HG03469 (cell line): ENCODE measurements around the gene MAPRE2.

Experiments
- ATAC-seq: cut with Tn5 transposase; IDR thresholded peaks from one replicate; pipeline ENCODE4 v1.9.1; 2021; ENCODE audit warnings: mild to moderate bottlenecking, moderate library complexity, moderate number of reproducible peaks; ENCODE audit not compliant: unreplicated experiment

MAPRE2 gene

DNA sequence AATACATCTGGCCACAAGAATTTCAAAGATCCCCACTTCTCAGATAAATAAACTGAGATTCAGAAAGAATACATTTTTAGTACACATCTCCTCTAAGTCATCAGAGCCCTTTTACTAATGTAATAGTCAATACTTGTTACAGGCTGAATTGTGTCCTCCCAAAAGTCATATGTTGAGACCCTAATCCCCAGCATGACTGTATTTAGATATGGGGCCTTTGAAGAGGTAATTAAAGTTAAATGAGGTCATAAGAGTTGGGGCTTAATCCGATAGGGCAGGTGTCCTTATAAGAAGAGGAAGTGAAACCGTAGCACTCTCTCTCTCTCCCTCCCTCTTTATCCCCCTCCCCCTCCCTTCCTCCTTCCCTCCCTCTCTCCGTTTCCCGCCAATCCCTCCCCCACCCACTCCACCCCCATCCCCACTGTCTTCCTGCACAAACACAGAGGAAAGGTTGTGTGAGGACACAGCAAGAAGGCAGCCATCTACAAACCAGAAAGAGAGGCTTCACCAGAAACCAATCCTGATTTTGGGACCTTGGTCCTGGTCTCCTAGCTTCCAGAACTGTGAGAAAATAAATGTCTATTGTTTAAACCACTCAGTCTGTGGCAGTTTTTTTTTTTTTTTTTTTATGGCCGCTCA, 133.0 kb downstream of the MAPRE2 start:
- ATAC-seq: peak; percentile 75

DNA sequence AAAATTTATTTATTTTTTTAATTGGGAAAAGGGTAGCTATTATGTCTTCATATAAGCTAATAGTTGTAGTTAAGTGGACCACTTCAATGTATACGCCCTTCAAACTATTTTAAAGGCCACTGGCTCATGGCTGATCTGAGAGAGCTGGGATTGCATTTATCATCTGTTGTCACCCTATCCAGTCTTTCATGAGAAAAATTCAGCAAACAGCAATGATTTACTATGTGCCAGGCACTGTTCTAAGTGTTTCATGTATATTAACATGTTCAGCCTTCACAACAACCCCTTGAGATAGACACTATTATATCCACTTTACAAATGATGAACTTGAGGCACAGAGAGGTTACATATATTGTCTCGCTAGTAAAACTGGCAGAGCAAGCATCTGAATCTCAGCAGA, 133.5 kb downstream of the MAPRE2 start:
- ATAC-seq: no peak

DNA sequence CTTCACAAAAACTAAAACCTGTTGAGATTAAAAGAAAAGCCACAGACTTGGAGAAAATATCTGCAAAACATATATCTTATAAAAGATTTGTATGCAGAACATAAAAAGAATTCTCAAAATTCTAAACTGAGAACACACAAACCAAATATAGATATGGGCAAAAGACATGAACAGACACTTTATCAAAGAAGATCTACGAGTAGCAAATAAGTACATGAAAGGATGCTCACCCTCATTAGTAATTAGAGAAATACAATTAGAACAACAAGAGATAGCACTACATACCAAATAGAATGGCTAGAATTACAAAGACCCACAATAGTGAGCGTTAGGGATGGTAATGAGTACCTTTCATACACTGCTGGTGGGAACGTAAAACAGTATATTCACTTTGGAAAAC, 135.7 kb downstream of the MAPRE2 start:
- ATAC-seq: no peak

DNA sequence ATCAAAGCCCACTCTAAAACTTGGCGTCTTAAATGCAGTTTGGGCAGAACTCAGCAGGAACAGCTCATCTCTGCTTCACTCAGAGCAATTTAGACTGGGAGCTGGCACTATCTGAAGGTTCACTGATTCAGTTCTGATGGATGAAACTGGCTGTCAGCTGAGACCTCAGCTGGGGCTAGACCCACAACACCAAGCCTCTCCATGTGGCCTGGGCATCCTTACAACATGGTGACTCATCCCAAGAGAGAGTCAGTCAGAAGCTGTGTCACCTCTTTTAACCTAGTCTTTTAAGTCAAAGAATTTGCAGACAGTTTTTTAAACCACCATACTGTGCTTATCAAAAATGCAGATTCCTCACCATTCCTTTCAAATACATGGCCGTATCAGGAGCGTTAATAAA, 137.0 kb downstream of the MAPRE2 start:
- peak; percentile 49 for ATAC-seq

DNA sequence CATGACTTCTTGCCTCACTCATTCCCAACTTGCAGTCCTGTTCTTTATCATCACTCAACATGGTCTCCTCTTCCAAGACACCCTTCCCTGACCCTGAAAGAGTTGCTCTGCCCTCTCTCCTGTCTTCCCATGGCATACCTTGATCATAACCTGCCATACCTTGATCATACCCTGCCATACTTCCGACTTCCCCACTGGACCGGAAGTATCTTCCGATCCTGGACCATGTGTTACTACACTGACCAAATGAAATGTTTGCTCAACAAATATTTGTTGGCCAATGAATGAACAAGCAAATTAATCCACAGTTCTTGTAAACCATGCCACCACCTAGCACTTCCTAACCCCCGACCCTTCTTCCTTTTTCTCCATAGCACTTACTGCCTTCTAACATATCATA, 138.7 kb downstream of the MAPRE2 start:
- no peak for ATAC-seq

DNA sequence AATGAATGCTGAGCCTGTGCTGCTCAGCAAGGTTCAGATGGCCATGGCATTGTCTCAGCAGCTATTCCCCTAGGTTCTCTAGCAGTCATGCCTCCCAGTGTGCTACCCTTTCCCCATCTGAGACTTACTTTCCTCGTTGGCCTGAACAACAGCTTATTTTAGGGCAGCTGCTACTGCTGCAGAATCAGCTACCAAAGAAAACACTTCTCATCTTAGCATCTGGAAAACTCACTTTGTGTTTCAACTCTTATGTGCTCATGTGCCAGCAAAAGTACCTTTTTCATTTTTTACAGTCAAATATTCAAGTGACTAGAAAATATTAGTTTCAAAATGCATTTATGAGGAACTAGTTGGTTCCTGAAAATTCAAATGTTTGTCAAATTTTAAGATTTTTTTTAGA, 139.2 kb downstream of the MAPRE2 start:
- ATAC-seq: no peak

DNA sequence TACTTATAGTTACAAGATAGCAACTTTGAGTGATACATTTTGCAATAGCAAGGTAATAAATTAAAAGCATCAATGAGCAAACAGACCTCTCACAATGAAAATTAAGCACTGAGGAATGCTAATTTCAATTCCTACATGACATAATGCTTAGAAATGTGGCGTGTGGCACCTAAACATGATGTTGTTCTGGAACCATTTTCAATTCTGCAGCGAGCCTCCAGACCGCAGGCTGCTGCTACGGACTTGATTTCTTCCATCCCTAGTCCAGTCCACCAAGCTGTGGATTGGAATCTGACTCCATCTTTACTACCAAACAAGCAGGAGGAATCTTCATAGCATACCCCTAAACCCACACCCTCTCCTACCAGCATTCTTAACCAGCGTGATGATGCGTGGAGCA, 140.9 kb downstream of the MAPRE2 start:
- no peak for ATAC-seq

DNA sequence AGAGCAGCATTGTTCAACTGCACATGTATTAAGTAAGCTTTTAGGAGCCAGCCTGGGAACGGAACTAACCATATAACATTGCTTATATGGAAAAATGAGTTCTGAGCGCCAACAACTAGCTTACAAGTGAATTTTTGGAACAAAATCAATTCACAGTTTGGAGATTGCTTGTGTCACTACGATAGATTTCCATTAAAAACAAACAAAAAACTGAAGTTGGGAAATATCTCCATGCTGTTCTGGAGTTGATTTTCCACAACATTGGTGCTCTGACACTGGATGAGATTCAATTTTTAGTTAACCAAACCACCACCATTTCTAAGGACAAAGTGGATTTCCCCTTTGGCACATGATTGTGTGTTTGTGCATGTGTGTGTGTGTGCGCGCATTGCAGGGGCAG, 142.7 kb downstream of the MAPRE2 start:
- no peak for ATAC-seq

DNA sequence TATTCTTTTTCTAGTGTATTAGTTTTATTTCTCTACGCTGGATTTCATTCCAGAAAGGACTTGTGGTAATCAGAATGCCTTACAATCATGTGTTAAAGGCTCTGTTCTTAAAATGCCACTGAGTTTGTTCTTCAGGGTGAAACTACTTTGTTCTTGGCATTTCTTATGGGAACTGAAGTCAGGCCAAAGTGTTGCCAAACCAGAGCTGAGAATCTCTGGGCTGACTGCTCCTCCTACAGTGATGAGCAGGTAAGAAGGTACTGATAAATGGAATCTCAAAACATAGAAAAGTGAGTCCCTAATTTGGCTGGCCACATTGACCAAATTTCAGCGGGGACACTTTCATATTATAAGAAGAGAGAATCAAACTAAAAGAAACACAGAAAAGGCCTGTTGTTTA, 144.6 kb downstream of the MAPRE2 start:
- no peak for ATAC-seq

DNA sequence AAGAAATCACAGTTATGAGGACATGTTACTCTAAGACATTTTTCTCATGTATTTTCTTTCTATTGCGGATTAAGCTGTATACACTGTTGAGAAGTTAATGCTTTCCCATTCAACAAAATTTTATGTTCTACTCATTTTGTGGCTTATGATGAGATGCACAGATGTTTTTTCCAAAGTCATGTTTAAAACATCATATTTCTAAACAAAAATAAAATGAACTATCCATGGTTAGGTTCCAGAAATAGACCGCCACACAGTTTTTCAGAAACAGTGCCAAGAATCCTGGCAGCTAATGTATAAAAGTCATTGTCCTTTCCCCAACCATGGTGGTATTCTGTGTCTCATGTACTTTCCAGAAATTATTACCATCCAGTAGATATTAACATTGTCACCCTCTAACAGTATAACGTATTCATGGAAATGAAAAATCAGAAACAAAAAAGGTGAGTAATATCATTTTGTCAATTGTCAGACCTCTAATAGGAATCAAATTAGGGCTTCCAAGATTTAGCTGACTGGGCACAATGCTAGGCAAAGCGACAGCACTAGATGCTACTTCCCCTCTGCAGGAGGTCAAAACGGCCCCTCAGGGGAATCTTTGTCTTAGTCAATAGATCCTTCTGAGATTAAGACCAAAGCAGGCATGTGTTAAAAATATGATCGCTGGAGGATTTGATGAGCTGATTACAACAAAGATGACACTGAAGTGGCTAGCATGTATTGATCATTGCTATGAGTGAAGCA, 145.2 kb downstream of the MAPRE2 start:
- ATAC-seq: no peak

DNA sequence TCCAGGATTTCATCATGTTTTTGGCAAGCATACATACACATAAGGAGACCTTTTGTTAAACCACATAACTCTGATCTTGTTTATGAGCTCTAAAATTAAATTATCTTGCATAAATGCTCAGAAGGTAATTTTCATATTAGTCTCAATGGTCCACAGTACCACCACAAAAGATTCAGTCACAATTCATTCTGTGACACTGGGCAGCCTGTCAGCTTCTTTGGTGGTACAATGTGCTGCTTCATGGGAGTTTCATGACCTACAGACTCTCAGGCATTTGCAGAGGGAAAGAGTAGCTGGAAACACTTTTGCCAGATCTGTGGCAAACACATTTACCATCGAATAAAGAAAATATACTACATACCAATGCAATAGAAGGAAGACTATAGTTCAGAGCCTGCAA, 148.3 kb downstream of the MAPRE2 start:
- no peak for ATAC-seq

DNA sequence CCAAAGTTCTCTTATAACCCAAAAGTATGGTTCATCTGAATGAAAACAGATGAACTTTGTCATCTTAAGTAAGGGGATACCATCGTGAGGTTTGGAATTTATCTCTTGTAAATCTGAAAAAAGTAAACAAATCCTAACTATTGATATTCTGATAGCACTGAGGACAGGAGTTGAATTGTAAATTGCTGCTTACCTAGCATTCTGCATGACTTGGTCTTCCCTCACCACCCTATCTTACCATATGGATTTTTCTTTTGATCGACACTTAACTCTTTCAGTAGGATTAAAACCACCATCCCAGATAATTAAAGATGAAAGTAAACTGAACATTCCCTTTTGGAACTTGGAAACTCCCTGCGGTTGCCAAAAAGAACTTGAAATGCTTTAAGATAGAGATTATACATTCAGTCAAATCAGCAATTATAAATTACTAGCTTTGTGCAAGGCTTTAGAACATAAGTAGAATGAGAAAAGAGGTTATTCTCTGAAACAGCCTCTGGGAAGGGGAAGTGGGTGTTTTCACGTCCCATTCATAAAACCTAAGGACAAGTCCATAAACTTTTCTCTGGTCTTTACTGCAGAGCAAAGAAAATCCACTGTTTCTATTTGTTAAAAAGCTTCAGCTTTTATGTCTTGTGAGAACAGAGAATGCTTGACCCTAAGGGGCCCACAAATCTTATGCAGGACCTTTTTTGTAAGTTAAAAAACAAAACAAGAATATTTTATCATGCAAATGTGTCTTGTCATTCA, 149.9 kb downstream of the MAPRE2 start:
- ATAC-seq: no peak

DNA sequence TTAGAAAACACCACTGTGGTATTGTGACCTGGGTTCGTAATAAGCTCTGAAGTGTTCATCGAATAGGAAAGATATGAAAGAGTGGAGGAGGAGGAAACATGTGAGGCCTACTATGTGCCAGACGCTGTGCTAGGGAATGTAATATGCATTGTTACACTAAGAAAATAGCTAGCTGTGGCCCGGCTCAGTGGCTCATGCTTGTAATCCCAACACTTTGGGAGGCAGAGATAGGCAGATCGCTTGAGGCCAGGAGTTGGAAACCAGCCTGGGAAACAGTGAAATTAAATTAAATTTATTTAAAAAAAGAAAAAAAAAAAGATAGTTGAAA, 150.4 kb downstream of the MAPRE2 start:
- no peak for ATAC-seq

DNA sequence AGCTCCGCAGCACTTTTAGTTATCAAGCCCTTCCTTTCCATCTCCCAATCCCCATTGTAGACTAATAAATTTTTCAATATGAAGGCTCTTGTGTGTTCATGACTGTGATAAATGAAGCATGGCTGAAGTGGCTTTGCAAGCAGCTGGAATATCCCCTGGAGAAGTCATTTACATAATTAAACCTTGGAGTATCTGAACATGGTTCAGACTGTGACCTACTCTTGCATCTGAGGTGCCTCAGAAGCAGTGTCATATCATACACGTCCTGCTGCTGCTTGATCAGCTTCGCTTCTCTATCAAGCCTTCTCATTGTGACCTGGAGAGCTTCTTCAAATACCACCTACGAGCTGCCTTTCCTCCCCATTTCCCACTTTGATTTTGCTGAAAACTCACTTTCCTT, 151.2 kb downstream of the MAPRE2 start:
- ATAC-seq: no peak
